HG03159 (cell line): Measurements from ENCODE around the gene ST3GAL3.

ENCODE experiments used
- ATAC-seq: cut with Tn5 transposase; IDR thresholded peaks from one replicate; pipeline ENCODE4 v1.9.1; 2021; ENCODE audit warnings: mild to moderate bottlenecking, moderate library complexity; ENCODE audit not compliant: unreplicated experiment

The ST3GAL3 gene

DNA sequence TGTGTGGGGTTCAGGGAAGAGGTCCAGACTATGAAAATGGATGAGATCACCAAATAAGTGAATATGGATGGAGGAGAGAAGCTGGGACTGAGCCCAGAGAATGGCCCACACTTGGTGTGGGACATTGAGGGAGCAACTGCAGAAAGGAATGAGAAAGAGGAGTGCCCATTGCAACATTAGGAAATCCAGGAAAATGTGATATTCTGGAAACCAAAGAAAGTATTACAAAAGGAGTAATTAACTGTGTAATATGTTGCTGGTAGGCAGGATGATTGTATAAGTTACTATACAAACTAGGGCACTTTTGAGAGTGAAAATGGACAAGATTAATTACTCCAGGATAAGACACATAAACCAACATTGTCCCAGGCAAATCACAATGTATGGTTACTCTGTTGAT is 166.5 kb downstream of the ST3GAL3 start:
- ATAC-seq: no peak

DNA sequence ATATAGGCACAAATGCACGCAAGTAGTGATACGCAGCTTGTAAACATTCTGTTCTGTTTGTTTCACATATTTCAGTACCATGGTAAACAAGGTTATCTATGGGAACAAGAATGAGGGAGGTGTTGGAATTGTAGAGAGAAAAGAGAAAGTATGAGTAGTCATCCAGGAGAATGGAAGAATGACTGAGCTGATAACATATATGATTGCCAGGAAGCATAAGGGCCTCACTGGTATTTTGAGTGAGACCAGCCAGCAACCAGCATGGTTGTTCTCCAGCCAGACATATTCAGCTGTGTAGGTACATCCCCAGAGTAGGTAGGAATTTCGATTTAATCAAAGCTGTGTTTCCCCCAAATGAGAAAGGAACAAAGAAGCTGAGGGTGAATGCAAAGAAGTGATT is 167.4 kb downstream of the ST3GAL3 start:
- ATAC-seq: no peak

DNA sequence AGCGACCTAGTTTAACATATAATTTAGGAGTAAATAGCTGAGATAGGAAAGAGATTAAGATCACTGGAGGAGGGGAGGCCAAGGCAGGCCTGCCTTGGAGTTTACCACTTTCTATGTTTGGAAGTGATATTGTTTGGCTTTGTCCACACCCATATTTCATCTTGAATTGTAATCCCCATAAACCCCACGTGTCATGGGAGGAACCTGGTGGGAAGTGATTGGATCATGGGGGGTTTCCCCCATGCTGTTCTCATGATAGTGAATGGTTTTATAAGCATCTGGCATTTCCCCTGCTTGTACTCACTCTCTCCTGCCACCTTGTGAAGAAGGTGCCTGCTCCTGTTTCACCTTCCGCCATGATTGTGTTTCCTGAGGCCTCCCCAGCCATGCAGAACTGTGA is 168.0 kb downstream of the ST3GAL3 start:
- no peak for ATAC-seq

DNA sequence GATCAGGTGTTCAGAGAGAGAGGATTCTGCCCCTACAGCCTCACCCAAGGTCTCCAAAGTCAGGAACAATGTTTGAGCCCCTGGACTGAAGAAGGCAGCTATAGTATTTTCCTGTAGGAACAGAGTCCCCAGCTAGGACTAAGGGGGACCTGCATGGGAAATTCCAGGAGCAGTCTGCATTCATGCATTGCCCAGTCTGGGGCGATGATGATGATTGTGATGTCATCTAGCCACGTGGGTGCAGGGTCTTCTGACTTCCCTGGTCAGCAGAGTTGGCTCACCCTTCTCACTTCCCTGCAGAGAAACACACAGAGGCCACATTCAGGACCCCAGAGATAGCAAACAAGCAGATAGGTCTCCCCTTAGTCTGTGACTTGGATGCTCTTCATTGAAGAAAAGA is 169.8 kb downstream of the ST3GAL3 start:
- ATAC-seq: no peak

DNA sequence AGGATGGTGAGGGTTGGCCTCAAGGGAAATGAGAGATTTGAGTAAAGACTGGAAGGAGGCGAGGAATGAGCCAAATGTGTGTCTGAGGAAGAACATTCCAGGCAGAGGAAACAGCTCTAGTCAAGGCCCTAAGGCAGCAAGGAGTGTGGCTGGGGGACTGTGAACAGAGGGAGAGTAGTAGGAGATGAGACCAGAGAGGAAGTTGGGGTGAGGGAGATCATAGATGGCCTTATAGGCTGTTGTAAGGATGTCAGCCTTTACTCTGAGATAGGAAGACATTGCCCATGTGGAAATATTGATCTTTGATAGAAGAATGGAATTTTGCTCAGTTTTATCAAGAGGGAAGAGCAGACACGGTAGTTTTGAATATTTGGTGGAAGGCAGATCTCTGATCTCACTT is 171.1 kb downstream of the ST3GAL3 start:
- no peak for ATAC-seq

DNA sequence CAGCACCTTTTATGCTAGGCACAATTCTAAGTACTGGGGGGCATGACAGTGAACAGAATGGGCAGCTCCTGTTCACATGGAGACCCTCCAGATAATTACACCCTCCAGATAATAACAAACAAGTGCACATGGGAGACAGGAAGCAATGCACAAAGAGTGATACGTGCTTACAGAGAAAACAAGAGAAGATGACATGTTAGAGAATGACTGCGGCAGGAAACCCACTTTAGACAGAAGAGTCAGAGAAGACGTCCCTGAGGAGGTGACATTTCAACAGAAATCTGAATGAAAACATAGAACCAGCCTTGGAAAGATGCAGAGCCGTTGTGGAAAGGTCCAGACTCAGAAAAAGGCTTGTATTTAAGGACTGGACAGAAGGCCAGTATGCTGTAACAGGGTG is 171.5 kb downstream of the ST3GAL3 start:
- no peak for ATAC-seq

DNA sequence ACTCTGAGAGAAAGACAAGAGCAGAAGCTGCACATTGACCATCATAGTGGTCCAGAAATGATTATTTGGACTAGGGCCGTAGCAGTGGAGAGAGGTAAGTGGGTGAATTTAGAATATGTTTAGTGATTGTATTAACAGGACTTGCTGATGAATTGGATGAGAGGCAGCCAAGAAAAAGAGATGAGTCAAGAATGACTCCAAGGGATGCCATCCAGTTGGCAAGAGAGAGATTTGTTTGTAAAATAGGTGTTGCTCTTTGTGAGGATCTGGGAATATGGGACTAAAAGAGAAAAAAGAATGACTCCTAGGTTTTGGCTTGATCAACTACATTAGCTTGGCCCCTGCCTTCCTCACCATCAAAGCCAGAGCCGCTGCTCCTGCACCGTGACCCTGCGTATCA is 172.1 kb downstream of the ST3GAL3 start:
- no peak for ATAC-seq

DNA sequence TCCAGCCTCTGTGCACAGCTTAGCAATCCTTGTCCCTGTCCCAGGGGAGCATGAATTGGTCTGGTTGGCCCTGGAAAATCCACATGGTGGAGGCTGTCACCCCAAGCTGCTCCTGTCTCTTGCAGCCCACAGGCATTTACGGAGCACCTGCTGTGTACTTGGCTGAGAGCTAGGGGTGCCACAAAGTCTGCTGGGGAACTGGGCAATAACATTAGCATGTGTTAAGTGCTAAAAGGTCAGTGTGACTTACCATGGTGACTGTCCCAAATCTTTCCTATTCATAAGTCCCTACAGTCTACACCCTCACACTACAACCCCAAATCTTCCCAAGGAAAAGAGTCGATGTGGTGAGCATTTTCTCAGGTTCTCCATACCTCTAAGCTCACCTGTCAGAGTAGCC is 172.7 kb downstream of the ST3GAL3 start:
- ATAC-seq: no peak

DNA sequence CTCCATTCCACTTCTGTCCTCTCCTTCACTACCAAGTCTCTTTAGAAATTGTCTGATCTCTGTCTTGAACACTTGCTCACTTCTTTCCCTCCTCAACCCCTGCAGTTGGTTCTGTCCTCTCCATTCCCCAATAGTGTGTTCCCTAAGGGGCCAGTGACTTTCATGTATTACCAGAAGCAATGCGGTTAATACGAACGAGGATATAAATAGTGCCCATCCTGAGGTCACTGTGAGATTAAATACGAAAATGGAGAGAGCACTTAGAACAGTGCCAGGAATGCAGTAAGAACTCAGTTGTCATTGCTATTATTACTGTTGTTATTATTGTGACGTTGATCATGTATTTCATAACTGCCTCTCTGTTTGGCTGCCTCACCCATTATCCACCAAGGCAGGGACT is 173.3 kb downstream of the ST3GAL3 start:
- no peak for ATAC-seq

DNA sequence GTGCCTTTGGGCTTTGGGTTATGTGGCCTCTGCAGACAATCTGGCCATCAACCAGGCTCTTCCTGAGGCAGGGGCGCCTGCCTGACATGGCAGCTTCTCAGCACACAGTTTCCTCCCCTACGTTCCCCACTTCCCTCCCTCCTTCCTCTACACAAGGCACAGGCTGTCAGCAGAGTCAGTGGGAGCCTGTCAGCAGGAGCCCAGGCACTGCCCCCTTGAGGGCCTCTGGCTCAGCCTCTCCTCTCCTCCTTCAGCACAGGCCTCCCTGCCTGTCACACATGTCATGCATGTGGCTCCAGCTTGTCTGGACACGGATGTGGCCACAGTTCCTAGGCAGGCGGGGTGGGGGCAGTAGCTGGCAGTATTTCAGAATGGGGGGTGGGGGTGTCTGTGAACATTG is 174.1 kb downstream of the ST3GAL3 start:
- ATAC-seq: no peak

DNA sequence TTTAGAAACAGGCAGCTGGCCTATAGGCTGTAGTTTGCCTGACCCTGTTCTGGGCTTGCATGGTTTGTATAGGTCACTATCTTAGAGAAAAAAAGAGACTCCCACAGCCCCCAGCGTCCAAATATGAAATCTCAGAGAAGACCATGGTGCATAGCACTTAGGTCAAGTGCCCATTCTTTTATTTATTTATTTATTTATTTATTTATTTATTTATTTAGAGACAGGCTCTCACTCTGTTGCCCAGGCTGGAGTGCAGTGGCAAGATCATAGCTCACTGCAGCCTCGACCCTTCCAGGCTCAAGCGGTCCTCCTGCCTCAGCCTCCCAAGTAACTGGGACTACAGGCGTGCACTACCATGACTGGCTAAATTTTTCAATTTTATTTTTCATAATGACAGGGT is 175.4 kb downstream of the ST3GAL3 start:
- ATAC-seq: no peak

DNA sequence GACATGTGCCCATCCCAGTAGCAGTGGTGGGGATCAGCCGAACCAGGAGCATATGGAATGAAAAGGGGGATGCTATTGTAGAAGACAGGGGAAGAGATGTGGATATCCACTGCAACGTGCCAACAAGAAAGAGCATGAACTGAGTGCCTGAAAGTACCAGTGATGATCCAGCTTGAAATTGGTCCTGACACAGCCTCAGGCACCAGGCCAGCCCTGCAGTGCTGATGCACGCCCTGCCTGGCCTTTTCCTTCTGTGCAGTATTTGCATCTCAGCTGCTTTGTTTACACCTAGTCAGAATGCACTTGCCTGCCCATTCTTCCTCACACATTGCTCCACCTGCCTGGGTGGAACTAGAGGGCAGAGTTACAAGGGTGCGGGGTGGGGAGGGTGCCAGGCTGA is 176.0 kb downstream of the ST3GAL3 start:
- no peak for ATAC-seq

DNA sequence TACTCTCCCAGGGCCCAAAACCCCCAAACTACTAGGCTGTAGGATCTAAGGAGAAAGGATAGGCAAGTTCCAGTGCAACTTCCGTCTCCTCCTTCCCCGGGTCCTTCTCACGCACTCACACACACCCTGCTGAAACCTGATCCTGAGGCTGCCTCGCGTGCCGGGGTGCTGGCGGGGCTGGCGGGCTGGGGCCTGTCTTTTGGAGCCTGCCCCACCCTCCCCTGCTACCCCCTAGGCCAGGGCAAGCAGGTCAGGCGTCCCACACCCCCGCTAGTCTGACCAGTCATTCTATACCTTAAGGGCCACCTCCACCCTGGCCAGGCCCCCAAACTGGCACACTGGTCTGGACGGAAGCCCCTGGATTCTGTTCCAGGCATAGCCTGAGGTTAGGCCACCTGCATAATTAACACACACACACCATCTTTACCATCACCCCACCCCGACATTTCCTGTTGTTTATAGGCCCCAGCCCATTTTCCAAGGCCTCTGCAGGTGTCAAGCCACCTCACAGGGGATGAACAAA is 178.0 kb downstream of the ST3GAL3 start:
- no peak for ATAC-seq

DNA sequence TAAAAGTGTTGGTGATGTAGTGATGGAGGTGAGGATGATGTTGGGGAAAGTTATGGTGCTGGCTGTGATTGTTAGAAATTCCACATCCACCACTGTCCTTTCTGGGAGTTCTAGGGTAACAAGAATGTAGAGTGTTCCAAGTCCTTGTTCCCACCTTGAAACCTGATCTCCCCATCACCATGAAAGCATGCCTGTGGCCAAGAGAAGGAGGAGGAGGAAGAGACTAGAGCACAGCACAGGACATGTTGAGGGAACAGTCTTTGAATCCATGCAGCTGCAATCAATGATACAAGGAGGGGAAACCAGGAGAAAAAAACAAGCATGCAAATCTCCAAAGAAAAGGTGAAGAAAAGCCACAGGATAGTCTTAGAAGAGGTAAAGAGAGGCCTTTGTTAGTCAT is 180.4 kb downstream of the ST3GAL3 start:
- ATAC-seq: no peak

DNA sequence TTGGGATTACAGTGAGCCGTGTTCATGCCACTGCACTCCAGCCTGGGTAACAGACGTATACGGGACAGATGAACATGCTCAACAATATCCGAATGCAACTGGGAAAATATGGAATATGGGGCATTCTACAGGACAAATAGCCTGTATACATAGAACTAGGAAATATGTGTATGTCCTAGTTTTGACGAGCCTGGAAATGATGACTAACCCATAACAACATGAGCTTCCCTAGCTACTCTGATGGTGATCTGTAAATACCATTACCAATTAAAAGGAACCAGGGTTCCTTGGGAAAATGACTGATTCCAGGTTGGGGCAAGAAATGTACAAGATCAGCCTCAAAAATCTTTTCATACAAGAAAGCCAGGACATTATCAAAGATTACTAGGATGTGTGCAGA is 183.5 kb downstream of the ST3GAL3 start:
- ATAC-seq: no peak

DNA sequence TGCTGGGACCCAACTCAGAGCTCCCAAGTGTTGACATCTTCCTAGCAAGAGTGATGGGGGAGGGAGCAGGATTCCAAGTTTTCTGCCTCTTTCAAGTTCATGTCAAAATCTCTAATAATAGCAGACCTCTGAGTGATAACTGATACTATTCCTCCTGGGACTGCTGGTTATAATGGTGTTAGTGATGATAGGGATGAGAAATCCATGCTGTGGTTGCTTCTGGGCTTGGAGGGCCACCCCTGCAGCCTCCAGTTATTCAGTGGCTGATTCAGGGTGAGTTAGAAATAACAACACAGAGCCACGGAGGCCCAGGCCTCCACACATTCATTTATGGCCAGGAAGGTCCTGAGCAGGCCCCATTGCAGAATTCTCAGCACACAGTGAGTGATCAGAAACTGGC is 185.7 kb downstream of the ST3GAL3 start:
- ATAC-seq: no peak

DNA sequence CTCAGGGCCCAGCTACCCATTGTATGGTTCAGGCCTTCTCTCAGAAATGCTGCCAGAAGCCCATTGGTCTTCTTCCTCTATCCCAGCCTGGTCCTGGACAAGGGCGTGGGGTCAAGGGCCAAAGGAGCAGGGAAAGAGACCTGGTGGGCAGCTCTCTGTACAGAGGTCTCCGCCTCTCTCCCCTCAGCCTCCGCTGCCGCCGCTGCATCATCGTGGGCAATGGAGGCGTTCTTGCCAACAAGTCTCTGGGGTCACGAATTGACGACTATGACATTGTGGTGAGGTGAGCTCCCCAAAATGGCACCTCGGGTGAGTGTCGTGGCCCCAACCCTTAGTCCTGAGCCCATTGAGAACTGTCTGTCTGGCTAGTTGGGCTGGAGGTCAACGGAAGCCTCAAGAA is 191.6 kb downstream of the ST3GAL3 start:
- no peak for ATAC-seq

DNA sequence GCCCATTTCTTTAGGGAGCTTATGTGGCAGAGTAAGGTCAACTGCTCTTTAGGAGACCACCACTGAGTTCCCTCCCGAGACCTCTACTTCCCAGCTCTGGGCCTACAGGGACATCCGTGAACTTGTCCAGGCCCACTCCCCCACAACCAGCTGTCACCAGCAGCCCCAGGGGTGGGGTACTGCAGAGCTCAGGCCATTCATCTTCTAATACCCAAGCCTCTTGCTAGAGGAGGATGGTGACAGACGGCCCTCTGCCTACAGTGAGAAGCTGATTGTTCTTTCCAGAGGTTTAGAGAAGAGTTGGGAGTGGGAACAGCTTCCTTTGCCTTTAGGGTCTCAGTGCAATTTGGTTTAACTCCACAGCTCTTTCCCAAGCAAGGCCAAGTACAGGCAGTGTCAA is 193.1 kb downstream of the ST3GAL3 start:
- no peak for ATAC-seq

DNA sequence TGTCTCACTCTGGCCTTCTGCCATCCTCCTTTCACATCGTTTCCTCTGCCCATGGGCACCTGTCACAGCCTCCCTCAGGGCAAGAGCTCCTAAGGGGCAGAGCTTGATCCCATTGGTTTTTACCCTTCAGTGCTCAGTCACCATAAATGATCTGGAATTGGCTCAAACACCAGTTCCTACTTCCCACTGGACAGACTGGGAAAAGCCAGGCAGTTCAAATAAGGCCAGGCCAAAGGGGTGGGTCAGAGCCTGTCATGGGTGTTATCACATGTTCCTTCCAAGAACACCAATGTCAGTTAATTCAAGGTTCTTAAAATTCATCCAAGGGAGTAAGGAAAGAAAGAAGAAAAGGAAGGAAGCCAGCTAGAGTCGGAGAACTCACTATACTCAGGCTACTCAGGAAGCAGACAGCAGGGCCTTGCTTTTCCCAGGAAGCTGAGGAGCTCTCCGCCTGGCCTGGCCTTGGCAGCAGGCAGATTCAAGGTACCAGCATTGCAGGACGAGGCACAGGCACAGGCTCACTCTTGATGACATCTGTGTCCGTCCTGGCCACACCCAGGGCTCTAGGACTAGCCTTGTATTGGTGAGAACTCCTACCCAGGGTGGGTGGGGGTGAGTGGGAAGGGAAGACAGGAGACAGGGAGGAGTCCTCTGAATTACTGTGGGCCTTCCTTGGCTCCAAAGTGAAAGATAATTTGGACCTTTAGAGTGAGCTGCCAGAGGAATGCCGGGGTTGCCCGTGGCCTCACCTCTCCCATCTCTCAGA is 194.0 kb downstream of the ST3GAL3 start:
- no peak for ATAC-seq

DNA sequence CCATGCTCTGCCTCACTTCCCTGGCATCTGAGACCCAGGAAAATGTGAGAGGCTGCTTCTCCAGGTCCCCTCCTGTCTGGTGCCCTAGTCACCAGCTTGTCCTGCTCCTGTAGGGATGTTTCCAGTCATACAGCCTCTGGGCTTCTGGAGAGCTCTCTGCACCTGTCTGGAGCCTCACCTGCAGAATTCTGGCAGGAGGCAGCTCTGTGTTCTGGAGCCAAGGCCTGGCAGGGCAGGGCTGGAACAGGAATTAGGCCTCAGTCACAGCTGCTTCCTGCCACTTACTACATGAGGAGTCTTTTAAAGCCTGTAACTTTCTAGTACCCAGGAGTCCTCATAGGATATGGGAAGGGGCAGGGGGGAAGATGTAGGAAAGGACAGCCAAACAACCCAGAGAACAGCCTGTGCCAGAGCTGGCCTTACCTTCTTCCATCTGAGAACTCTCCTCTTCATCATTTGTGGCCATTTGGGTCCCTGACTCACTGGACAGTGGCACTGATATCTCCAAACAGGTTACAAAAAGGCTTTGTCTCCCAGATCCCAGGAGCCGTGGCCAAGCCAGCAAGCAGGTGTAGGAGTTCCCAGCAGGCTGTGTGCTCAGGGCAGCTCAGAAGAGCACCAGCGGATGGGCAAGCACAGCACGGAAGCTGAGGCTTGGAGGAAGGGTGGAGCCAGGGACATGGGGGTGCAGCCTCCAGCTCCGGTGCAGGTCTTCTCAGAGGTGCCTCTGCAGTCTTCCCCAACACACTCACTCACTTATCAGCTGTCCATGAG is 194.9 kb downstream of the ST3GAL3 start:
- ATAC-seq: no peak

DNA sequence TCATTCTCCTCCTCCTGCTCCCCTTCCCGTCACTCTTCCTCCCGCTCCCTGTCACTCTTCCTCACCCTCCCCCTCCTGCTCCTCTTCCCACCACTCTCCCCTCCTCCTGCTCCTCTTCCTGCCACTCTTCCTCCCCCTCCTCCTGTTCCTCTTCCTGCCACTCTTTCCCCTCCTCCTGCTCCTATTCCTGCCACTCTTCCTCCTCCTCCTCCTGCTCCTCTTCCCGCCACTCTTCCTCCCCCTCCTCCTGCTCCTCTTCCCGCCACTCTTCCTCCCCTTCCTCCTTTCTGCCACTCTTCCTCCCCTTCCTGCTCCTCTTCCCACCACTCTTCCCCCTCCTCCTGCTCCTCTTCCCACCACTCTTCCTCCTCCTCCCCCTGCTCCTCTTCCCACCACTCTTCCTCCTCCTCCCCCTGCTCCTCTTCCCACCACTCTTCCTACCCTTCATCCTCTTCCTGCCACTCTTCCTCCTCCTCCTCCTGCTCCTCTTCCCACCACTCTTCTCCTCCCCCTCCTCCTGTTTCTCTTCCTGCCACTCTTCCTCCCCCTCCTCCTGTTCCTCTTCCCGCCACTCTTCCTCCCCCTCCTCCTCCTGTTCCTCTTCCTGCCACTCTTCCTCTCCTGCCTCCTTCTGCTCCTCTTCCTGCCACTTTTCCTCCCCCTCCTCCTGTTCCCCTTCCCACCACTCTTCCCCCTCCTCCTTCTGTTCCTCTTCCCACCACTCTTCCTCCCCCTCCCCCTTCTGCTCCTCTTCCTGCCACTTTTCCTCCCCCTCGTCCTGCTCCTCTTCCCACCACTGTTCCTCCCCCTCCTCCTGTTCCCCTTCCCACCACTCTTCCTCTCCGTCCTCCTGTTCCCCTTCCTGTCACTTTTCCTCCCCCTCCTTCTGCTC is 197.6 kb downstream of the ST3GAL3 start:
- ATAC-seq: no peak
